Keratinocyte (primary cell): ENCODE measurements around the gene KSR1.

Source experiments
- EZH2 ChIP-seq: IDR thresholded peaks from one replicate; pipeline ENCODE4 v1.6.1; 2012; ENCODE audit warnings: inconsistent platforms, mild to moderate bottlenecking, low read length, moderate library complexity
- TF ChIP-seq, protein P1 (sequence below), 3 experiments: IDR thresholded peaks in 1 of 3; conservative IDR thresholded peaks in 1 of 3; optimal IDR thresholded peaks in 1 of 3; 2 replicates in 2 of 3; 3 replicates in 1 of 3; pipeline versions ENCODE3 to v1.5.1; 2011; ENCODE audit warnings: low read length in 3 of 3, mild to moderate bottlenecking in 3 of 3, moderate library complexity in 2 of 3, control low read depth in 1 of 3, inconsistent platforms in 1 of 3; ENCODE audit not compliant: insufficient read depth in 2 of 3; ENCODE audit errors: extremely low read depth in 1 of 3

DNA sequence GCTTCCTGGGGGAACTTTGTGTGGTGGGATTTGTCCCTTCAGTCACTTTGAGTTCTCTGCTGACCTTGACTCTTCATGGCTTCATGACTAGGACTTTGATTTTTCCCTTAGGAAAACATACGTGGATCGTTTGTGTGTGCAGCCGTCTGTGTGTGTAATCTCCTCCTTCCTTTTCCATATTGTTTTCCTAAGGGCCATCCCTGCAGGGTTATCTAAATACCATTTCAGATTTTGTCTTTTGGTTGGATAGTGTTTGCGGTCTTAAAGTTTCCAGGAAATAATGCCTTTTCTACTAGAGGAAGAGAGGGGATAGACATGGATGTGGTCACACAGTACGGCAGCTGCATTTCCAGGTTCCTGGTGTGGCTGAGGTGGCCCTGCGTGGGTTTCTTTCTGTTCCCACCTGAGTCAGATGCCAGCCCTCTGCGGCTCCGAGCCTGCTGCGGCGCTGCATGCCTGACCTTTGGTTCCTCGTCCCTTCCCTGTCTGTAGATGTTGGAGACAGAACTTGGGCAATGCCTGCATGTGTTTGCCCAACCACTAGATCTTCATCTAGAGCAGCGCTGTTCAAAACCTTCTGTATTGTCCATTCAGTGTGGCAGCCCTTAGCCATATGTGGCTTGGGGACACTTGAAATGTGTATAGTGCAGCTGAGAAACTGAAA, 102.7 kb downstream of the KSR1 start:
- TF ChIP-seq, protein P1, sequence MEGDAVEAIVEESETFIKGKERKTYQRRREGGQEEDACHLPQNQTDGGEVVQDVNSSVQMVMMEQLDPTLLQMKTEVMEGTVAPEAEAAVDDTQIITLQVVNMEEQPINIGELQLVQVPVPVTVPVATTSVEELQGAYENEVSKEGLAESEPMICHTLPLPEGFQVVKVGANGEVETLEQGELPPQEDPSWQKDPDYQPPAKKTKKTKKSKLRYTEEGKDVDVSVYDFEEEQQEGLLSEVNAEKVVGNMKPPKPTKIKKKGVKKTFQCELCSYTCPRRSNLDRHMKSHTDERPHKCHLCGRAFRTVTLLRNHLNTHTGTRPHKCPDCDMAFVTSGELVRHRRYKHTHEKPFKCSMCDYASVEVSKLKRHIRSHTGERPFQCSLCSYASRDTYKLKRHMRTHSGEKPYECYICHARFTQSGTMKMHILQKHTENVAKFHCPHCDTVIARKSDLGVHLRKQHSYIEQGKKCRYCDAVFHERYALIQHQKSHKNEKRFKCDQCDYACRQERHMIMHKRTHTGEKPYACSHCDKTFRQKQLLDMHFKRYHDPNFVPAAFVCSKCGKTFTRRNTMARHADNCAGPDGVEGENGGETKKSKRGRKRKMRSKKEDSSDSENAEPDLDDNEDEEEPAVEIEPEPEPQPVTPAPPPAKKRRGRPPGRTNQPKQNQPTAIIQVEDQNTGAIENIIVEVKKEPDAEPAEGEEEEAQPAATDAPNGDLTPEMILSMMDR (optimal IDR thresholded peaks at IDR 0.05 in 1 of 3, IDR thresholded peaks at IDR 0.05 in 1 of 3, conservative IDR thresholded peaks at IDR 0.05 in 1 of 3; ENCODE audit: extremely low read depth in 1 of 3, insufficient read depth in 2 of 3, low read length in 3 of 3): no peak
- TF ChIP-seq EZH2: no peak
